IMR-90 (cell line): ENCODE measurements around the gene CDH23.

Source experiments
- CTCF ChIP-seq: conservative IDR thresholded peaks from 2 replicates; pipeline ENCODE4 v1.5.1; 2012; ENCODE audit warnings: mild to moderate bottlenecking, low read depth, low read length, improper control_type of control experiment
- MAZ ChIP-seq: IDR thresholded peaks from 2 replicates; pipeline ENCODE4 v1.6.1; 2012; ENCODE audit warnings: low read depth, mild to moderate bottlenecking, low read length, improper control_type of control experiment, moderate library complexity, borderline replicate concordance
- MXI1 ChIP-seq: IDR thresholded peaks from 2 replicates; pipeline ENCODE4 v1.6.1; 2012; ENCODE audit warnings: low read depth, mild to moderate bottlenecking, low read length, moderate library complexity, borderline replicate concordance
- RCOR1 ChIP-seq: IDR thresholded peaks from 2 replicates; pipeline ENCODE4 v1.6.1; 2012; ENCODE audit warnings: mild to moderate bottlenecking, low read length, improper control_type of control experiment; ENCODE audit not compliant: insufficient replicate concordance
- RFX5 ChIP-seq: IDR thresholded peaks from 2 replicates; pipeline ENCODE4 v1.8.0; 2012; ENCODE audit warnings: low read depth, mild to moderate bottlenecking, low read length, moderate library complexity

GRCh38 chr10:71372882-71373495 lies 23.7 kb upstream of the CDH23 start:
- no peak for TF ChIP-seq CTCF
- TF ChIP-seq MXI1, result no peak
- TF ChIP-seq RCOR1, result no peak
- TF ChIP-seq MAZ, result no peak
- no peak for TF ChIP-seq RFX5
